Osteoblast (primary cell): ENCODE data around the gene PGBD5. TPM values are rescaled to one million over a fixed set of nuclear protein-coding genes. Genes with fewer than 3 reads are reported as not detected.

Source experiments
- DNase-seq: peaks from one replicate; pipeline ENCODE4 v3.0.0; 2011; ENCODE audit warnings: low spot score, mixed read lengths; ENCODE audit not compliant: insufficient read length; ENCODE audit errors: missing footprints
- H2AFZ ChIP-seq: 2 replicates; pipeline ENCODE4 v1.6.0; 2011; ENCODE audit warnings: mild to moderate bottlenecking, low read length
- H3K27ac ChIP-seq: 2 replicates; pipeline ENCODE4 v1.5.1; 2011; ENCODE audit warnings: mild to moderate bottlenecking, low read depth, low read length, moderate library complexity
- H3K27me3 ChIP-seq: 2 replicates; pipeline ENCODE4 v1.6.0; 2012; ENCODE audit warnings: mild to moderate bottlenecking, control low read depth, inconsistent platforms, low read length, moderate library complexity; ENCODE audit not compliant: insufficient read depth
- H3K36me3 ChIP-seq: 2 replicates; pipeline ENCODE4 v1.5.1; 2011; ENCODE audit warnings: mild to moderate bottlenecking, low read length, control low read depth, moderate library complexity; ENCODE audit not compliant: insufficient read depth
- H3K4me1 ChIP-seq: 2 replicates; pipeline ENCODE4 v1.5.1; 2011; ENCODE audit warnings: mild to moderate bottlenecking, low read length, control low read depth, moderate library complexity; ENCODE audit not compliant: insufficient read depth
- H3K4me2 ChIP-seq: 2 replicates; pipeline ENCODE4 v1.6.0; 2011; ENCODE audit warnings: mild to moderate bottlenecking, low read length; ENCODE audit not compliant: insufficient read depth
- H3K4me3 ChIP-seq: fragments of 200-600 bp; sonication (generic); 3 replicates; pipeline ENCODE4 v1.5.1; 2012; ENCODE audit warnings: mild to moderate bottlenecking, low read length, inconsistent platforms; ENCODE audit not compliant: insufficient read depth
- H3K79me2 ChIP-seq: 2 replicates; pipeline ENCODE4 v1.6.0; 2012; ENCODE audit warnings: mild to moderate bottlenecking, low read length, control low read depth, inconsistent platforms; ENCODE audit not compliant: insufficient read depth
- H3K9me3 ChIP-seq: 2 replicates; pipeline ENCODE4 v1.5.1; 2011; ENCODE audit warnings: low read depth, low read length, control low read depth
- H4K20me1 ChIP-seq: 2 replicates; pipeline ENCODE4 v1.6.0; 2012; ENCODE audit warnings: mild to moderate bottlenecking, low read length, control low read depth; ENCODE audit not compliant: insufficient read depth
- total RNA-seq: library from RNA; depleted of rRNA; stranded (reverse); fragments of >200 nt; gene quantifications from 2 replicates; pipeline ENCODE4 v1.2.3, GENCODE V29; 2012
- TF ChIP-seq, protein P1 (sequence below): IDR thresholded peaks from 2 replicates; pipeline ENCODE4 v1.5.1; 2011; ENCODE audit warnings: mild to moderate bottlenecking, low read depth, low read length, moderate library complexity; ENCODE audit errors: extremely low read depth

PGBD5 gene
- total RNA-seq, 1 donor: under 0.01 TPM

DNA sequence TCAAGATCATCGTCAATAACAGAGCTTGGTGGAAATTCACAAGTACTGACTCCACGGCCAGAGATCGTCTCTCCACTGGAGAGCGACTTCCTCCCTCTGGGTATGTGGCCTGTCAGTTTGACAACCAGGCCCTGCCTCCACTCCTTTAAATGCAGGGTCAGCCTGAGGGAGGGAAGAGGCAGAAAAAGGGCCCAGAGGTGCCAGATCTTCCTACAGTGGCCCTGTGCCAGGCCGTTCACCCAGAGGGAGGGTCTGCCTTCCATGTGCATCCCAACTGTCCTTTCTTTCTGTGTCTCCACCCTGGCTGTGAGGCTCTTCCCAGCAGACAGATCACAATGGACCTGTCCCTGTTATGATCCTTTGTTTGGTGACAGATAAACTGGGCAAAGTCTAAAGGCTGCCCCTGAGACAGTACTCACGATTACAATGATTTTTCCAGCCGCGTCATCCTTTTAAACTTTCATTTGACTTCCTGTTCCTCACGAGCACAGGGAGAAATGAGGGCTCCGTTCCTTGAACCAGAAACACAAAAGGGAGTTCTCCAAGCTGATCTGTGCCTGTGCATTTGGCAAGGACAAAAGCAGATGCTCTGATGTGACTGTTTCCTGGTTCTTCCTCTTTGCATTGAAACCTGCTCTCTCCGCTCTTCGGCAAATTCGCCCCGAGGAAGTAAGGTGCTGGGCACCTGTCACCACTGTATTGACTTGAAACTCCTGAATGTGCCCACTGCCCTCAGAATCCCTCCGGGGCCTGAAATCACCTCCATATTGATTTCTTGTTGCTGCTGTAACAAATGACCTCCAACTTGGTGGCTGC lies 126.7 kb downstream of the PGBD5 start:
- Histone ChIP-seq H2AFZ (no peak overlapping the region), H3K4me1 (peaks cover 9% of the 10 kb centered on the region), H4K20me1 (no peaks in the 10 kb centered on the region), H3K4me3 (no peak overlapping the region), H3K9me3 (no peaks in the 10 kb centered on the region), H3K79me2 (no peaks in the 10 kb centered on the region), H3K27ac (no peak overlapping the region), H3K4me2 (no peak overlapping the region), H3K27me3 (peaks cover 4% of the 10 kb centered on the region), H3K36me3 (no peaks in the 10 kb centered on the region)
- DNase-seq: peak; percentile 44
- TF ChIP-seq, protein P1, sequence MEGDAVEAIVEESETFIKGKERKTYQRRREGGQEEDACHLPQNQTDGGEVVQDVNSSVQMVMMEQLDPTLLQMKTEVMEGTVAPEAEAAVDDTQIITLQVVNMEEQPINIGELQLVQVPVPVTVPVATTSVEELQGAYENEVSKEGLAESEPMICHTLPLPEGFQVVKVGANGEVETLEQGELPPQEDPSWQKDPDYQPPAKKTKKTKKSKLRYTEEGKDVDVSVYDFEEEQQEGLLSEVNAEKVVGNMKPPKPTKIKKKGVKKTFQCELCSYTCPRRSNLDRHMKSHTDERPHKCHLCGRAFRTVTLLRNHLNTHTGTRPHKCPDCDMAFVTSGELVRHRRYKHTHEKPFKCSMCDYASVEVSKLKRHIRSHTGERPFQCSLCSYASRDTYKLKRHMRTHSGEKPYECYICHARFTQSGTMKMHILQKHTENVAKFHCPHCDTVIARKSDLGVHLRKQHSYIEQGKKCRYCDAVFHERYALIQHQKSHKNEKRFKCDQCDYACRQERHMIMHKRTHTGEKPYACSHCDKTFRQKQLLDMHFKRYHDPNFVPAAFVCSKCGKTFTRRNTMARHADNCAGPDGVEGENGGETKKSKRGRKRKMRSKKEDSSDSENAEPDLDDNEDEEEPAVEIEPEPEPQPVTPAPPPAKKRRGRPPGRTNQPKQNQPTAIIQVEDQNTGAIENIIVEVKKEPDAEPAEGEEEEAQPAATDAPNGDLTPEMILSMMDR: no peak

DNA sequence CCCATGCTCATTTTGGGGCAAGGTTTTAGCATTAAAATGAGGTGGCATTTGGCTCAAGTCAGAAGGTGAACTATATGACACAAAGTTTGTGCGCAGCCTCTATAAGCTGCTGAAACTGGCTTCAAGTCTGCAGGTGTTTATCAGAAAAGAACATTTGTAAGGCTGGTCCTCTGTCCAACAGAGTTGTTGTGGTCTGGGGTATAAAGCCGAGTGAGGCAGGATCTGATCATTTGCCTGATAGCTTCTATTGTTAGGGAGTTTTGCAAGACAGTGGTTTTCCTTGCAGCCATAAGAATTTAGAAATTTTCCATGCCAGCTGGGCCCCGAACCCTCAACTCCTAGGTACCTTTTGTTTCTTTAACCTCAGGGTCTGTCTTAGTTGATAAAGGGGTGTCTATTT lies 130.8 kb downstream of the PGBD5 start:
- H3K4me3 ChIP-seq: no peak overlapping the region
- no peak overlapping the region for H2AFZ ChIP-seq
- no peak for DNase-seq
- H3K4me1 ChIP-seq: no peaks in the 10 kb centered on the region
- no peaks in the 10 kb centered on the region for H3K36me3 ChIP-seq
- no peaks in the 10 kb centered on the region for H4K20me1 ChIP-seq
- H3K79me2 ChIP-seq: no peaks in the 10 kb centered on the region
- H3K27ac ChIP-seq: no peak overlapping the region
- H3K27me3 ChIP-seq: peaks cover 3% of the 10 kb centered on the region
- H3K9me3 ChIP-seq: no peaks in the 10 kb centered on the region
- TF ChIP-seq, protein P1: no peak
- no peak overlapping the region for H3K4me2 ChIP-seq

DNA sequence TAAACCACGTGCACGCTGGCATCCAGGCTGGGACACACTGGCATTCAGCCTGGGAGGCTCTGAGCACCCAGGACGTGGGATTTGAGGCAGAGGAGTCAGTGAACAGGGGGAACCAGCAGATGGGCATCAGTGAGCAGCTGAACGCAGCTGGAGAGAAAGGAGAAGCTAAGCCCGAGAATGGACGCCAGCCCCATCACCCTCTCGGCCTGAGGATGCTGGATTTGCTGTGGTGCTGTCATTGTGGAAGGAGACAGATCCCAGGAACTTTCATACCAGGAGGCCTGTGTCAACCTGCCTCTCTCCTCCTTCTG lies 132.8 kb downstream of the PGBD5 start:
- Histone ChIP-seq H3K27ac (no peak overlapping the region), H3K4me2 (no peak overlapping the region)

DNA sequence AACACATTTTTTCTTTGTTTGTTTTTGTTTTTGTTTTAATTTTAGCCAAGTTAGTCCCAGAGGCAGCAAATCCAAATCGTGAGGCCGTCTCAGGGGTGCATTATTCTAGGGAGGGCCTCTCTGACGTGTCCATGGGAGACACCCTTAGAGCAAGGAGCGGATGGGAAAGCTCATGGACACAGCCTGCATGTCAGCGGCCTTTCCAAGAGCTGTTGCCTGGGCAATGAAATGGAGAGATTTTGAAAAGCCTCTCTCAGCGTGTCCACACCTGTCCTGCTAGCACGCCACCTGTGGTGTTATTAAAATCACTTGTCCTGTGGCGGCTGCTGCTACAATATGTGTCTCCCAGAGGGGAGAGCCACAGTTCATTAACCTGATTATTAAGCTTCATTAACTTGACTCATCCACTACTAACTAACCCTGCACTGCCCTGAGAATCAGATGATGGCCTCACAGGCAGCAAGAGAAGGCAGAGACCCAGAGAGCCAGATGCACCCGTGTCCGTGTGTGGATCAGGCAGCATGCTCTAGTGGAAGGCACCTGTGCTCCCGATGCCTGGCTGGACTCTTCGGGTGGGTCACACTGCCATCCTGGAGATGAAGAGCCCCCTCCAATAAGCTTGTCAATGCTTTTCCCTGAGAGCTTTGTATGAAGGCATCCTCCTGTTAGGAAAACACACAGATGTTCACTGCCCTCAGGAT lies 133.3 kb downstream of the PGBD5 start:
- Histone ChIP-seq H3K27me3 (peaks cover 6% of the 10 kb centered on the region), H3K4me2 (no peak overlapping the region), H2AFZ (no peak overlapping the region), H3K4me1 (no peaks in the 10 kb centered on the region), H3K9me3 (no peaks in the 10 kb centered on the region), H3K27ac (no peak overlapping the region), H3K4me3 (no peak overlapping the region), H3K79me2 (no peaks in the 10 kb centered on the region), H3K36me3 (no peaks in the 10 kb centered on the region), H4K20me1 (no peaks in the 10 kb centered on the region)
- peak; percentile 50 for DNase-seq
- TF ChIP-seq, protein P1: no peak

More for the DNA sequence above, 132.8 kb downstream of the PGBD5 start:
- Histone ChIP-seq H3K9me3 (no peaks in the 10 kb centered on the region), H3K4me3 (no peak overlapping the region), H3K4me1 (no peaks in the 10 kb centered on the region), H4K20me1 (no peaks in the 10 kb centered on the region), H2AFZ (no peak overlapping the region), H3K36me3 (no peaks in the 10 kb centered on the region), H3K27me3 (peaks cover 3% of the 10 kb centered on the region), H3K79me2 (no peaks in the 10 kb centered on the region)
- TF ChIP-seq, protein P1: no peak
- peak; percentile 50 for DNase-seq
